ENCODE results near the gene TOX4. TPM values are rescaled to one million over a fixed set of nuclear protein-coding genes. Genes with fewer than 3 reads are reported as not detected.
A peak's percentile ranks its signal among the peaks of the same experiment; 100 is the strongest.

TOX4 gene
- total RNA-seq, 1 donor from 2014 or later, result 92.2 TPM

DNA sequence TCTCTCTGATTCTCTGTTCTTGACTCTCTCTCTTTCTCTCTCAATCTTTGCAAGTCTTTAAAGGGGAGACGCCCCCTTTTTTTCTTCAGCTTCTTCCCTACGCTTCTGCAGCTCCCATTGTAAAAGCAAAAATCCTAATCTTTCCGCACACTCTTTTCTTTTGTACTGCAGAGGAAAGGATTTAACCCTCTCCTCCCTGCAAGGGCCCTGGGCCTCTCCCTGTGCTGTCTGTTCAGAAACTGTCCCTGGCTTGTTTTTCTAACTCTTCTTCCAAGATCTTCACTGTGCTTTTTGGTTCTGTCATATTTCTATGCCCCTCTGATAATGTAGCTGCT, 60.1 kb downstream of the TOX4 start:
- Mint-ChIP-seq H3K36me3 (ENCODE audit: low read depth, unreplicated experiment) (no peaks in the 10 kb centered on the region), H3K4me3 (ENCODE audit: unreplicated experiment) (peak overlapping the region; percentile 78), H3K4me1 (ENCODE audit: low read depth, unreplicated experiment) (peaks cover 14% of the 10 kb centered on the region), H3K9me3 (ENCODE audit: unreplicated experiment) (peaks cover 2% of the 10 kb centered on the region), H3K27ac (ENCODE audit: unreplicated experiment) (peak overlapping the region; percentile 4), H3K27me3 (ENCODE audit: low read depth, unreplicated experiment) (peaks cover 14% of the 10 kb centered on the region)
- no peak for TF ChIP-seq EZH2 (IDR thresholded peaks at IDR 0.05; ENCODE audit: insufficient read depth, low read length)
- TF ChIP-seq, protein P1, sequence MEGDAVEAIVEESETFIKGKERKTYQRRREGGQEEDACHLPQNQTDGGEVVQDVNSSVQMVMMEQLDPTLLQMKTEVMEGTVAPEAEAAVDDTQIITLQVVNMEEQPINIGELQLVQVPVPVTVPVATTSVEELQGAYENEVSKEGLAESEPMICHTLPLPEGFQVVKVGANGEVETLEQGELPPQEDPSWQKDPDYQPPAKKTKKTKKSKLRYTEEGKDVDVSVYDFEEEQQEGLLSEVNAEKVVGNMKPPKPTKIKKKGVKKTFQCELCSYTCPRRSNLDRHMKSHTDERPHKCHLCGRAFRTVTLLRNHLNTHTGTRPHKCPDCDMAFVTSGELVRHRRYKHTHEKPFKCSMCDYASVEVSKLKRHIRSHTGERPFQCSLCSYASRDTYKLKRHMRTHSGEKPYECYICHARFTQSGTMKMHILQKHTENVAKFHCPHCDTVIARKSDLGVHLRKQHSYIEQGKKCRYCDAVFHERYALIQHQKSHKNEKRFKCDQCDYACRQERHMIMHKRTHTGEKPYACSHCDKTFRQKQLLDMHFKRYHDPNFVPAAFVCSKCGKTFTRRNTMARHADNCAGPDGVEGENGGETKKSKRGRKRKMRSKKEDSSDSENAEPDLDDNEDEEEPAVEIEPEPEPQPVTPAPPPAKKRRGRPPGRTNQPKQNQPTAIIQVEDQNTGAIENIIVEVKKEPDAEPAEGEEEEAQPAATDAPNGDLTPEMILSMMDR (IDR thresholded peaks at IDR 0.05; ENCODE audit: insufficient read depth, low read depth, low read length), result no peak
- peak overlapping the region; percentile 35 for H3K4me3 ChIP-seq (ENCODE audit: insufficient read depth, low read depth, low read length)
- H3K36me3 ChIP-seq (ENCODE audit: insufficient read depth, low read length), result no peaks in the 10 kb centered on the region
- H3K4me2 ChIP-seq (ENCODE audit: low read length), result peak overlapping the region; percentile 75
- DNase-seq (ENCODE audit: low read depth) (no peak), FAIRE-seq (no peak)
- no peaks in the 10 kb centered on the region for H3K4me1 ChIP-seq (ENCODE audit: insufficient read depth, low read length)
- peak overlapping the region; percentile 53 for H2AFZ ChIP-seq (ENCODE audit: low read depth, low read length)
- no peak overlapping the region for H3K9ac ChIP-seq (ENCODE audit: low read length)
- no peak overlapping the region for H3K27ac ChIP-seq (ENCODE audit: low read depth, low read length)
- H4K20me1 ChIP-seq (ENCODE audit: insufficient read depth, low read length), result no peaks in the 10 kb centered on the region
- peaks cover 46% of the 10 kb centered on the region for H3K27me3 ChIP-seq (ENCODE audit: insufficient read depth, low read length)
- H3K9me3 ChIP-seq (ENCODE audit: insufficient read depth, low read depth, low read length), result no peaks in the 10 kb centered on the region
- no peaks in the 10 kb centered on the region for H3K79me2 ChIP-seq (ENCODE audit: insufficient read depth, low read length)

DNA sequence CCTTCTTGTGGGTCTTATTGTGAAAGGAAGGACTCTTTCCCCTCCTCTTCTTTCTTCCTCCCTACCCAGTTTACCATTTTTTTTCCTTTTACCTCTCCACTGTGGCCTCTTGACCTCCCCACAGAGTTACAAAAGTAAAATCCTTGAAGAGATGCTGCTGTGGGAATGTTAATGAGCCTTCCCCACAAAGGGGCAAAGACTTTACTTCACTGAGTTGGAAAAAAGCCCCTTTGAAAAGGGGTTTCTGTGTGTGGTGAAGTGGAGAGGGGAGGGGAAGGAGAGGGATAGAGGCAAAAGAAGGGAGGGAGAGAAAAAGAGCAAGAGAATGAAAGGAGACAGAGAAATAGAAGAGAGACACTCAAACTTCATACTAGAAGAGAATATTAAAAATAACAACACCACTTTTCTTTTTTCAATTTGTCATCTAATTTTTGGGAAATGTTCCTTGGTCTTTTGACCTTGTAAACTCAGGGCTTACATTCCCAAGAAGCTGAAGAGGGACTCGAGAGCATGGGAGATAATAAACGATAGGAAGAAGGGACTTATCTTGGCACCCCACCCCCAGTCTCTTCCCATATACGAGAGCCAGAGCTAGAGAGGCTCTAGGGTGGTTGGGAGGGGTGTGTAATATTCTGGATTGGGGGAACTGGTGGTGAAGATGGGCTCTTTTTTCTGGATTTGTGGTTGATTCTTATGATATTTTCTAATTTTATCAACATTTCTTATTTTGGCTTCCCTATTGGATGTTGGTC, 62.4 kb downstream of the TOX4 start:
- H3K27me3 ChIP-seq (ENCODE audit: insufficient read depth, low read length), result peaks cover 45% of the 10 kb centered on the region
- no peaks in the 10 kb centered on the region for H3K9me3 ChIP-seq (ENCODE audit: insufficient read depth, low read depth, low read length)
- H2AFZ ChIP-seq (ENCODE audit: low read depth, low read length), result no peak overlapping the region
- H3K27ac ChIP-seq (ENCODE audit: low read depth, low read length), result no peak overlapping the region
- H3K9ac ChIP-seq (ENCODE audit: low read length), result no peak overlapping the region
- FAIRE-seq, result no peak
- DNase-seq (ENCODE audit: low read depth), result no peak
- H3K4me3 ChIP-seq (ENCODE audit: insufficient read depth, low read depth, low read length), result no peak overlapping the region
- peaks cover 2% of the 10 kb centered on the region for H3K9me3 Mint-ChIP-seq (ENCODE audit: unreplicated experiment)
- no peaks in the 10 kb centered on the region for H3K79me2 ChIP-seq (ENCODE audit: insufficient read depth, low read length)
- H3K4me1 Mint-ChIP-seq (ENCODE audit: low read depth, unreplicated experiment), result peaks cover 19% of the 10 kb centered on the region
- peaks cover 12% of the 10 kb centered on the region for H3K27me3 Mint-ChIP-seq (ENCODE audit: low read depth, unreplicated experiment)
- H3K4me1 ChIP-seq (ENCODE audit: insufficient read depth, low read length), result no peaks in the 10 kb centered on the region
- no peak overlapping the region for H3K4me2 ChIP-seq (ENCODE audit: low read length)
- TF ChIP-seq, protein P1 (IDR thresholded peaks at IDR 0.05; ENCODE audit: insufficient read depth, low read depth, low read length), result no peak
- TF ChIP-seq EZH2 (IDR thresholded peaks at IDR 0.05; ENCODE audit: insufficient read depth, low read length), result no peak
- no peaks in the 10 kb centered on the region for H3K36me3 Mint-ChIP-seq (ENCODE audit: low read depth, unreplicated experiment)
- H3K4me3 Mint-ChIP-seq (ENCODE audit: unreplicated experiment), result no peak overlapping the region
- H3K27ac Mint-ChIP-seq (ENCODE audit: unreplicated experiment), result peak overlapping the region; percentile 44
- no peaks in the 10 kb centered on the region for H4K20me1 ChIP-seq (ENCODE audit: insufficient read depth, low read length)
- H3K36me3 ChIP-seq (ENCODE audit: insufficient read depth, low read length), result no peaks in the 10 kb centered on the region

DNA sequence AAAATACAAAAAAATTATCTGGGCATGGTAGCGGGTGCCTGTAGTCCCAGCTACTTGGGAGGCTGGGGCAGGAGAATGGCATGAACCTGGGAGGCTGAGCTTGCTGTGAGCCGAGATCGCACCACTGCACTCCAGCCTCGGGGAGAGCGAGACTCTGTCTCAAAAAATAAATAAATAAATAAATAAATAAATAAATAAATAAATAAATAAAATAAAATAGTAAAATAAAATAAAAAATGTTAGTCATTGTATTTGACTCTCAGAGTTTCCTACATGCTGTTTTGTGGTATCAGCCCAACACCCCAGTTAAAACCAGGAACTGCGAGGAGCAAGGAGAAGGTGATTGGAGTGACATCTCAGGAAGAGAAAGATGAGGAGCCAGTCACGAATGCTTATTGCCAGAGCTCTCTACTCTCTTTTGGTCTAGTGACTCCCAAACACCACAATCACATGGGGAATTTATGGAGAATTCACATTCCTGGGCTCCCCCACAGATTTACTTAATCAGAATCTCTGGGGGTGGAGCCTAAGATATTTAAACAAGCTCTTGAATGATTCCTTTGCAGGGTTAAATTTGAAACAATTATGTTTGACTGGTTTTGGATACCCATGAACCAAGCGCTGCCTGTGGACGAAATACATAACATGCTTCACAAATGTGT, 64.5 kb downstream of the TOX4 start:
- no peak for TF ChIP-seq EZH2 (IDR thresholded peaks at IDR 0.05; ENCODE audit: insufficient read depth, low read length)
- no peaks in the 10 kb centered on the region for H3K4me1 ChIP-seq (ENCODE audit: insufficient read depth, low read length)
- H3K27ac ChIP-seq (ENCODE audit: low read depth, low read length), result no peak overlapping the region
- H3K36me3 ChIP-seq (ENCODE audit: insufficient read depth, low read length), result no peaks in the 10 kb centered on the region
- DNase-seq (ENCODE audit: low read depth), result no peak
- H3K9ac ChIP-seq (ENCODE audit: low read length), result no peak overlapping the region
- H3K27me3 ChIP-seq (ENCODE audit: insufficient read depth, low read length), result peaks cover 26% of the 10 kb centered on the region
- Mint-ChIP-seq H3K9me3 (ENCODE audit: unreplicated experiment) (no peaks in the 10 kb centered on the region), H3K4me3 (ENCODE audit: unreplicated experiment) (no peak overlapping the region), H3K4me1 (ENCODE audit: low read depth, unreplicated experiment) (peaks cover 10% of the 10 kb centered on the region), H3K27me3 (ENCODE audit: low read depth, unreplicated experiment) (peaks cover under 1% of the 10 kb centered on the region), H3K36me3 (ENCODE audit: low read depth, unreplicated experiment) (no peaks in the 10 kb centered on the region), H3K27ac (ENCODE audit: unreplicated experiment) (no peak overlapping the region)
- no peak for FAIRE-seq
- no peaks in the 10 kb centered on the region for H3K9me3 ChIP-seq (ENCODE audit: insufficient read depth, low read depth, low read length)
- H4K20me1 ChIP-seq (ENCODE audit: insufficient read depth, low read length), result no peaks in the 10 kb centered on the region
- no peak overlapping the region for H3K4me3 ChIP-seq (ENCODE audit: insufficient read depth, low read depth, low read length)
- no peak overlapping the region for H3K4me2 ChIP-seq (ENCODE audit: low read length)
- H3K79me2 ChIP-seq (ENCODE audit: insufficient read depth, low read length), result no peaks in the 10 kb centered on the region
- no peak overlapping the region for H2AFZ ChIP-seq (ENCODE audit: low read depth, low read length)
